ENCODE measurements around the gene FAM187B.

Gene FAM187B

GRCh38 chr19:35267818-35268535 lies 39.4 kb upstream of the FAM187B start:
- Histone ChIP-seq H3K27ac (ENCODE audit: low read depth, low read length) (peak overlapping the region; percentile 99), H3K9ac (ENCODE audit: low read length) (peak overlapping the region; percentile 67), H3K9me3 (ENCODE audit: low read length) (no peaks in the 10 kb centered on the region), H3K4me3 (ENCODE audit: low read depth in 1 of 2, low read length in 2 of 2) (peak overlapping the region; percentile 73 to 76), H3K27me3 (ENCODE audit: control insufficient read depth in 1 of 2, insufficient read depth in 2 of 2, low read length in 2 of 2) (no peaks in the 10 kb centered on the region), H3K36me3 (ENCODE audit: insufficient read depth, low read length) (peaks cover 26% of the 10 kb centered on the region), H3K4me1 (ENCODE audit: insufficient read depth, low read length) (peaks cover 19% of the 10 kb centered on the region)

- Histone ChIP-seq H3K27me3 (ENCODE audit: control insufficient read depth in 1 of 2, insufficient read depth in 2 of 2, low read length in 2 of 2) (no peaks in the 10 kb centered on the region), H3K4me1 (ENCODE audit: insufficient read depth, low read length) (peaks cover 19% of the 10 kb centered on the region), H3K36me3 (ENCODE audit: insufficient read depth, low read length) (peaks cover 23% of the 10 kb centered on the region), H3K4me3 (ENCODE audit: low read depth in 1 of 2, low read length in 2 of 2) (peak overlapping the region; percentile 73 to 76), H3K9ac (ENCODE audit: low read length) (peak overlapping the region; percentile 67), H3K27ac (ENCODE audit: low read depth, low read length) (peak overlapping the region; percentile 99), H3K9me3 (ENCODE audit: low read length) (no peaks in the 10 kb centered on the region)
Observed at GRCh38 chr19:35267353-35267817, 38.8 kb upstream of the FAM187B start.

- H3K9ac ChIP-seq (ENCODE audit: low read length) = peak overlapping the region; percentile 67
- peaks cover 16% of the 10 kb centered on the region for H3K4me1 ChIP-seq (ENCODE audit: insufficient read depth, low read length)
- peak overlapping the region; percentile 99 for H3K27ac ChIP-seq (ENCODE audit: low read depth, low read length)
Observed at GRCh38 chr19:35266520-35267352, 38.2 kb upstream of the FAM187B start.

GRCh38 chr19:35265900-35266519 lies 37.5 kb upstream of the FAM187B start:
- H3K27ac ChIP-seq (ENCODE audit: low read depth, low read length) = no peak overlapping the region
- peaks cover 9% of the 10 kb centered on the region for H3K36me3 ChIP-seq (ENCODE audit: insufficient read depth, low read length)
- no peaks in the 10 kb centered on the region for H3K9me3 ChIP-seq (ENCODE audit: low read length)
- peaks cover 16% of the 10 kb centered on the region for H3K4me1 ChIP-seq (ENCODE audit: insufficient read depth, low read length)
- H3K4me3 ChIP-seq (ENCODE audit: low read depth in 1 of 2, low read length in 2 of 2) = no peak overlapping the region
- H3K9ac ChIP-seq (ENCODE audit: low read length) = no peak overlapping the region
- H3K27me3 ChIP-seq (ENCODE audit: control insufficient read depth in 1 of 2, insufficient read depth in 2 of 2, low read length in 2 of 2) = no peaks in the 10 kb centered on the region

More at GRCh38 chr19:35266520-35267352, 38.2 kb upstream of the FAM187B start:
- H3K9me3 ChIP-seq (ENCODE audit: low read length) = no peaks in the 10 kb centered on the region
- H3K4me3 ChIP-seq (ENCODE audit: low read depth in 1 of 2, low read length in 2 of 2) = peak overlapping the region; percentile 73 to 76
- H3K27me3 ChIP-seq (ENCODE audit: control insufficient read depth in 1 of 2, insufficient read depth in 2 of 2, low read length in 2 of 2) = no peaks in the 10 kb centered on the region
- peaks cover 17% of the 10 kb centered on the region for H3K36me3 ChIP-seq (ENCODE audit: insufficient read depth, low read length)

DNA sequence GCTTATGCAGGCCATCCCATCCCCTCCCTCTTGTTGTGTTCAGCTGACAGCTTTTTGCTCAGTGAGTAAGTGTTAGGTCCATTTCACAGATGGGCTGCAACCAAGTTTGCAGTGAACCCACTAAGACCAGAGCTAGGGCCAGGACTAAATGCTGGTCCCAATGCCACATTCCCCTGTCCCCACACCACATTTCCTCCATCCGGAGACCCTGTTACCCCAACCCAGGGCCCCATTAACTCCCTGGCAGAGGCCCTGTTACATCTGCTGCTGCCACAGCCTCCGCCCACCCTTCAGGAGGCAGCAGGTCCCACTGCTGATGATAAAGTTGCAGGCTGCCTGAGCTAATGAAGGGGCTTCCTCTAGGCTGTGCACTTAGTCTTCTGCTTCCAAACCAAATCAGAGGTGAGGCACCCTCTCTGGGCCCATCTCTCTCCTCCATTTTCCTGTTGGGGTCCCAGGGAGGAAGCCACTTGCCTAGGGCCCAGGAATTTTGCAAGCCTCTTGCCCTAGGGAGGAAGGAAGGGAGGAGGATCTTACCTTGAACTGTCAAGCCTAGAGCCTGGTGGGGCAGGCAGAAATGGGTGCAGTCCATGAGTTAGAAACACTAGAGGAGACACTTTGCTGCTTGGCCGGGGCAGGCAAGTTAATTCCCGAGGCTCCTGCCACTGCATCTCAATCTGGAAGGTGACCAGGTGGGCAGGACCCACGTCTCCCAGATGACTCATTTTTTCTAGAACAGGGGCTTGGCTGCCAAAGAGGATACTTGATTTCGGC lies 36.8 kb upstream of the FAM187B start:
- H3K9ac ChIP-seq (ENCODE audit: low read length) = no peak overlapping the region
- no peaks in the 10 kb centered on the region for H3K9me3 ChIP-seq (ENCODE audit: low read length)
- peaks cover 3% of the 10 kb centered on the region for H3K36me3 ChIP-seq (ENCODE audit: insufficient read depth, low read length)
- H3K27me3 ChIP-seq (ENCODE audit: control insufficient read depth in 1 of 2, insufficient read depth in 2 of 2, low read length in 2 of 2) = no peaks in the 10 kb centered on the region
- H3K4me1 ChIP-seq (ENCODE audit: insufficient read depth, low read length) = peaks cover 13% of the 10 kb centered on the region
- no peak overlapping the region for H3K4me3 ChIP-seq (ENCODE audit: low read depth in 1 of 2, low read length in 2 of 2)
- H3K27ac ChIP-seq (ENCODE audit: low read depth, low read length) = no peak overlapping the region

DNA sequence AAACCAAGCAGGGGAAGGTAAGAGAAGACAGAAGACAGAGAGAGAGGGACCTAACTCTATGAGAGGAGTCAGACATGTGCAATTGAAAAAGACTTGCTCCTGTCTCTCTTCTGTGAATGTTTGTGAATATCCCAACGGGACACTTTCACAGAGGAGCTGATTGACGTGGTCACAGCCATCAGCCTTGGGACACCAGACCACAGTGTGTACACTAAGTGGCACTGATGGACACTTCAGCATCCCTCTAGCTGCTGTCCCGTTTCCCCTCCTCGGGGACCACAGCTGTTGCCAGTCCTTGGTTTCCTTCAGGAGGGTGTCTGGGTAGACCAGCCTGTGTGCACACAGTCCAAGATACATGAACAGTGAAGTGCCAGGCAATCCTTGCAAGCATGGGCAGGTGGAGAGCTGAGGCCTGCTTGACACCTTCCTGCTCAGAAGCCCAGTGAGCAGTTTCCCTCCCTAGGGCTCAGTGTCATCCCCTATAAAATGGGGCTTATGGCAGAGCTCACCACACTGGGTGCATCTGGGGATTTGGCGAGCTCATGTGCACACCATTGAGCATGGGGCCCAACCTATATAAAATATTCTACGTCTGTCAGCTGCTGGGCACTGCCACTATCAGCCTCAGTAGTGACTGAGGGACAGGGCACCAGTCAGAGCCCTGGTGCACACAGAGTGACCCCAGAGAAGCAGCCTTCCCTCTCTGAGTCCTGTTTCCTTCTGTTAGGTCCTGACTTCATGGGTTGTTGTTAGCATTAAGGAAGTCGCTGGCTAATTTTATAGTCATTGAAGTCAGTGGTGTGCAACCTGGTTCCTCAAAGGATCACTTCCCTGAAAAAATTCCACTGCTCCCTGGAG lies 36.0 kb upstream of the FAM187B start:
- Histone ChIP-seq H3K9ac (ENCODE audit: low read length) (no peak overlapping the region), H3K36me3 (ENCODE audit: insufficient read depth, low read length) (no peaks in the 10 kb centered on the region), H3K27me3 (ENCODE audit: control insufficient read depth in 1 of 2, insufficient read depth in 2 of 2, low read length in 2 of 2) (no peaks in the 10 kb centered on the region), H3K27ac (ENCODE audit: low read depth, low read length) (no peak overlapping the region), H3K4me1 (ENCODE audit: insufficient read depth, low read length) (peaks cover 8% of the 10 kb centered on the region), H3K4me3 (ENCODE audit: low read depth in 1 of 2, low read length in 2 of 2) (no peak overlapping the region), H3K9me3 (ENCODE audit: low read length) (no peaks in the 10 kb centered on the region)

DNA sequence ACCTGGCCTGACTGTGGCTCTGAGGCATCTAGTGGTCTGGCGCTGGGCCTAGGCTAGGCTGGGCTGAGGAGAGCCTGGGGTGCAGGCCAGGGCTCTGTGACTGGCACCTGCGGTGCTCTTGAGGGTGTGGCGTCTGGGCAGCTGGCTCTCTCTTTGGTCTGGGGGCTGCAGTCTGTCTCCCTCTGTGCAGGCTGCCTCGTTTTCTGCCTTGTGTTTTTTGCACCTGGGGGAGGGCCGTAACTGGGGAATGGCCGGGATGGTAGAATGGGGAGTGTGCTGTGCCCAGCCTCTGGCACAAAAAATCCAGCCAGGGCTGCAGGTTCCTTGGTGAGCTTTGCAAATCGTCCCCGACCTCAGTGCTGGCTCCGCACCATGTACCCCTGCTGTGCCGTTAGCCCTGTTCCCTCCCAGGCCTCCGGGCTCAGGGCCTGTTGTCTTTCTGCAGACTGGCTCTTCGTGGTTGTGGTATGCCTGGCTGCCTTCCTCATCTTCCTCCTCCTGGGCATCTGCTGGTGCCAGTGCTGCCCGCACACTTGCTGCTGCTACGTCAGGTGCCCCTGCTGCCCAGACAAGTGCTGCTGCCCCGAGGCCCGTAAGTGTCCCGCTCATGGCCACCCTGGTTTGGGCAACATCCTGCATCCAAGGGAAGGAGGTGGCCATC lies 33.7 kb upstream of the FAM187B start:
- Histone ChIP-seq H3K9ac (ENCODE audit: low read length) (no peak overlapping the region), H3K36me3 (ENCODE audit: insufficient read depth, low read length) (no peaks in the 10 kb centered on the region), H3K4me1 (ENCODE audit: insufficient read depth, low read length) (peaks cover 8% of the 10 kb centered on the region), H3K27me3 (ENCODE audit: control insufficient read depth in 1 of 2, insufficient read depth in 2 of 2, low read length in 2 of 2) (peaks cover 5 to 9% of the 10 kb centered on the region in 2 donors), H3K27ac (ENCODE audit: low read depth, low read length) (no peak overlapping the region), H3K9me3 (ENCODE audit: low read length) (no peaks in the 10 kb centered on the region), H3K4me3 (ENCODE audit: low read depth in 1 of 2, low read length in 2 of 2) (no peak overlapping the region)

- no peak overlapping the region for H3K9ac ChIP-seq (ENCODE audit: low read length)
- H3K4me3 ChIP-seq (ENCODE audit: low read depth in 1 of 2, low read length in 2 of 2) = no peak overlapping the region
- H3K4me1 ChIP-seq (ENCODE audit: insufficient read depth, low read length) = peaks cover 2% of the 10 kb centered on the region
- no peaks in the 10 kb centered on the region for H3K36me3 ChIP-seq (ENCODE audit: insufficient read depth, low read length)
- no peaks in the 10 kb centered on the region for H3K9me3 ChIP-seq (ENCODE audit: low read length)
- peaks cover 6 to 11% of the 10 kb centered on the region in 2 donors for H3K27me3 ChIP-seq (ENCODE audit: control insufficient read depth in 1 of 2, insufficient read depth in 2 of 2, low read length in 2 of 2)
- no peak overlapping the region for H3K27ac ChIP-seq (ENCODE audit: low read depth, low read length)
Observed at GRCh38 chr19:35261356-35262100, 33.0 kb upstream of the FAM187B start.

DNA sequence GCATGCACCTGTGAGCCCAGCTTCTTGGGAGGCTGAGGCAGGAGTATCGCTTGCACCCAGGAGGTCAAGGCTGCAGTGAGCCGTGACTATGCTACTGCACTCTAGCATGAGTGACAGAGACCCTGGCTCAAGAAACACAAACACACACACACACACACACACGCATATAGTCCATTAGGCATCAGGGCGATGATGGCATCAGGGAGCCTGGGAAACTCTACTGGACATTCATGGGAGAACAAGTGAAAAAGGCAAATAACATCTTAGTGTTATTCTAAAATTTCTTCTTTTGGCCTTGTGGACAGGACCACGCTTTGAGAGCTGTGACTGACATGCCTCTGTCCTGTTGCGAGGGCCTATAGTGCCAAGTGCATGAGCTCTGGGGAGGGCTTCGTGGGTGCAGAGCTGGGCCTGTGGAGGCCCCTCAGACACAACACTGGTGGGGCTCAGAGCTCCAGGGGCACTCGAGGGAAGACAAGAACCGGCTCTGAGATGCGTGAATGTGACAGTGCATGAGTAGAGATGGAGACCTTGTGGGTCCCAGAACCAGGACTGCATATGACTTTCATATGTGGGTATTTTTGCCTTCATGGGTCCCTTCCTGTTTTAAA lies 32.3 kb upstream of the FAM187B start:
- Histone ChIP-seq H3K4me1 (ENCODE audit: insufficient read depth, low read length) (no peaks in the 10 kb centered on the region), H3K9ac (ENCODE audit: low read length) (no peak overlapping the region), H3K36me3 (ENCODE audit: insufficient read depth, low read length) (no peaks in the 10 kb centered on the region), H3K4me3 (ENCODE audit: low read depth in 1 of 2, low read length in 2 of 2) (no peak overlapping the region), H3K27me3 (ENCODE audit: control insufficient read depth in 1 of 2, insufficient read depth in 2 of 2, low read length in 2 of 2) (peaks cover 10 to 11% of the 10 kb centered on the region in 2 donors), H3K27ac (ENCODE audit: low read depth, low read length) (no peak overlapping the region), H3K9me3 (ENCODE audit: low read length) (no peaks in the 10 kb centered on the region)
